22Rv1 (cell line): ENCODE results near the gene MZB1.

ENCODE experiments used
- H3K27ac ChIP-seq: fragments of 450-650 bp; 2 replicates; pipeline ENCODE4 v1.5.1; 2017
- ZFX ChIP-seq: fragments of 450-650 bp; IDR thresholded peaks from 2 replicates; pipeline ENCODE4 v1.6.1; 2017; ENCODE audit warnings: antibody characterized with exemption, borderline replicate concordance
- TF ChIP-seq, protein P1 (sequence below): fragments of 450-650 bp; IDR thresholded peaks from 2 replicates; pipeline ENCODE4 v1.5.1; 2017; ENCODE audit warnings: mild to moderate bottlenecking

Gene MZB1

DNA sequence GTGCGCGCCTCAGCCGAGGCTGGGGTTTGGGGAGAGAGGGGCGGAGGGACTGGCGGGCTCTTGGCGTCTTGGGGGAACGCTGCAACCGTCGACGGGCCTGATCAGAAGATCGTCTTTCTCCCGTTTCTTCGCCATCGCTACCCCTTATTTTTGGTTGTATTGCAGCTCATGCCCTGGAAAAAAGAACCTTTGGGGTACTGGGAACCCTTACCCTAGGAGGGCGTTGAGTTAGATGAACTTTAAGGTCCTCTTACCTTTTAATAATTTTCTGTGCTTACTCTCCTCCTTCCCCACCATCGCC lies 47.3 kb downstream of the MZB1 start:
- peak overlapping the region; percentile 90 for H3K27ac ChIP-seq
- no peak for TF ChIP-seq ZFX
- TF ChIP-seq, protein P1, sequence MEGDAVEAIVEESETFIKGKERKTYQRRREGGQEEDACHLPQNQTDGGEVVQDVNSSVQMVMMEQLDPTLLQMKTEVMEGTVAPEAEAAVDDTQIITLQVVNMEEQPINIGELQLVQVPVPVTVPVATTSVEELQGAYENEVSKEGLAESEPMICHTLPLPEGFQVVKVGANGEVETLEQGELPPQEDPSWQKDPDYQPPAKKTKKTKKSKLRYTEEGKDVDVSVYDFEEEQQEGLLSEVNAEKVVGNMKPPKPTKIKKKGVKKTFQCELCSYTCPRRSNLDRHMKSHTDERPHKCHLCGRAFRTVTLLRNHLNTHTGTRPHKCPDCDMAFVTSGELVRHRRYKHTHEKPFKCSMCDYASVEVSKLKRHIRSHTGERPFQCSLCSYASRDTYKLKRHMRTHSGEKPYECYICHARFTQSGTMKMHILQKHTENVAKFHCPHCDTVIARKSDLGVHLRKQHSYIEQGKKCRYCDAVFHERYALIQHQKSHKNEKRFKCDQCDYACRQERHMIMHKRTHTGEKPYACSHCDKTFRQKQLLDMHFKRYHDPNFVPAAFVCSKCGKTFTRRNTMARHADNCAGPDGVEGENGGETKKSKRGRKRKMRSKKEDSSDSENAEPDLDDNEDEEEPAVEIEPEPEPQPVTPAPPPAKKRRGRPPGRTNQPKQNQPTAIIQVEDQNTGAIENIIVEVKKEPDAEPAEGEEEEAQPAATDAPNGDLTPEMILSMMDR: no peak

- TF ChIP-seq ZFX: no peak
- TF ChIP-seq, protein P1: peak; percentile 90
- peak within 1 kb of the TSS; percentile 90 for H3K27ac ChIP-seq
Measured at GRCh38 chr5:139341689-139342422, 47.9 kb downstream of the MZB1 start, which contains the start of gene PAIP2. PAIP2 (plus strand) TSS chr5:139341854; CDS start chr5:139363785, 21,931 bp downstream.

DNA sequence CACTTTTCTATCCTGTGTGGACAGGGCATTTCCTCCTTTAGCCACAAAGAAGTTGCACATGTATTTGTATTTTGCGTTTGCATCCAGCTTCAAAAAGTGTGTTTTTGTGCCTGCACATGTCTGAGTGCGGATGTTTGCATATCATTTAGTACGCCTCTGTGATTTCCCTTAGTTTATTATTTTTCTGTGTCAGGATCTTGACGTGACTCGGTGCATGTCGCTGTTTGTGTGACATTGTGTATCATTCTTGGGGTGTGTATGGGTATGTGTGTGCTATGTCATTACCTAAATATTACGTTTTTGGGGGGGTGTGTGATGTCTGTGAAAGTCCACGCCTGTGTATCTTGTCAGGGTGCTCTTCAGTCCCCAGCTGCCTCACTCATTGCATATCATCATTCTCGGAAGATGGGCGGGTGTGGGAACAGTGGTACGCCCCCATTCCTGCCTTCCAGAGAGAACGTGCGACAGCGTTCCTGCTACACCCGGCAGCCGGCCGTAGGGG lies 48.5 kb downstream of the MZB1 start:
- peak overlapping the region; percentile 90 for H3K27ac ChIP-seq
- no peak for TF ChIP-seq ZFX
- TF ChIP-seq, protein P1: no peak

DNA sequence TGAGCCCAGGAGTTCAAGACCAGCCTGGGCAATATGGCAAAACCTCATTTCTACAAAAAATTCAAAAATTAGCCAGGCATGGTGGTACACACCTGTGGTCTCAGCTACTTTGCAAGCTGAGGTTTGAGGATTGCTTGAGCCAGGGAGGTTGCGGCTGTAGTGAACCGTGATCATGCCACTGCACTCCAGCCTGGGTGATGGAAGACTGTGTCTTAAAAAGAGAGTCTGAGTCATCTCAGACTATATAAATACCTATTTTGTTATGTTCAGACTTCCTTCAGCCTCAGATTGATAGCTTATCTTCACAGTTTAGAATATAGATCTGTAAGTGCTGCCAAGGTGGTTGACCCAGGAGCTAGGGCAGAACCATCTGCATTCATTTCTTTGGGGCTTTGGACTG lies 49.7 kb downstream of the MZB1 start:
- H3K27ac ChIP-seq: no peak overlapping the region
- TF ChIP-seq, protein P1: no peak
- no peak for TF ChIP-seq ZFX
